ENCODE results near the gene NRAP.

NRAP gene

GRCh38 chr10:113691381-113691780, 27.5 kb upstream of the NRAP start:
- ATAC-seq = no peak
- Mint-ChIP-seq H3K4me3 (no peak overlapping the region), H3K27me3 (no peaks in the 10 kb centered on the region), H3K9me3 (peaks cover 26% of the 10 kb centered on the region), H3K36me3 (peaks cover 85% of the 10 kb centered on the region), H3K4me1 (peaks cover 31% of the 10 kb centered on the region), H3K27ac (no peak overlapping the region)

DNA sequence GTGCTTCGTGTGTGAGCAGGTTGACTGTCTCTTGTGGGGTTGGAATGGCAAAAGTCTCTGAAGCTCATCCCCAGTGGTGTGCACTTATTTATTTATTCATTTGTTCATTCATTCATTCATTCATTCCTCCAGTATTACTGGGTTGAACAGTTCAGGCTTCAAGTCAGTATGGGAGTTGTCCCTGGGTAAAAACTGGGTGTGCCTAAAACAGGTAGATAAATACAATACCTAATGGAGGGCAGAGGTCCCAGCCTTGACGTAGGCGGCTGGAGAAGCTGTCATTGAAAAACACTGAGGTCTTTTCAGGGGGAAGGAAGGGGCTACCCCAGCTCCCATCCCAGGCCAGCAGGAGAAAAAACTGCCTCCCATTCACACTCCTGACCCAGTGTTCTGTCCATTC, 26.9 kb upstream of the NRAP start:
- H3K36me3 Mint-ChIP-seq = peaks cover 91% of the 10 kb centered on the region
- H3K27me3 Mint-ChIP-seq = no peaks in the 10 kb centered on the region
- no peak overlapping the region for H3K27ac Mint-ChIP-seq
- H3K4me1 Mint-ChIP-seq = peaks cover 32% of the 10 kb centered on the region
- ATAC-seq = no peak
- H3K9me3 Mint-ChIP-seq = peaks cover 27% of the 10 kb centered on the region
- no peak overlapping the region for H3K4me3 Mint-ChIP-seq

DNA sequence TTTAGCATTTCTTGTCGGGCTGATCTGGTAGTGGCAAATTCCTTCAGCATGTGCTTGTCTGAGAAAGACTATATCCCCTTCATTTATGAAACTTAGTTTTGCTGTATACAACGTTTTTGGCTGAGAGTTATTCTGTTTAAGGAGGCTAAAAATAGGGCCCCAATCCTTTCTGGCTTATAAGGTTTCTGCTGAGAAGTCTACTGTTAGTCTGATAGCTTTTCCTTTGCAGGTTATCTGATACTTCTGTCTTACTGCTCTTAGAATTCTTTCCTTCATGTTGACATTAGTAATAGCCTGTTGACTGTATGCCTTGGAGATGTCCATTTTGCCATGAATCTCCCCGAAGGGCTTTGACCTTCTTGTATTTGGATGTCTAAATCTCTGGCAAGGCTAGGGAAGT, 25.7 kb upstream of the NRAP start:
- Mint-ChIP-seq H3K27me3 (no peaks in the 10 kb centered on the region), H3K36me3 (peaks cover 94% of the 10 kb centered on the region), H3K27ac (no peak overlapping the region), H3K9me3 (peaks cover 35% of the 10 kb centered on the region), H3K4me1 (peaks cover 35% of the 10 kb centered on the region), H3K4me3 (no peak overlapping the region)
- no peak for ATAC-seq

- Mint-ChIP-seq H3K27ac (no peak overlapping the region), H3K36me3 (peaks cover 94% of the 10 kb centered on the region), H3K27me3 (no peaks in the 10 kb centered on the region), H3K4me3 (no peak overlapping the region), H3K4me1 (peaks cover 41% of the 10 kb centered on the region), H3K9me3 (peaks cover 35% of the 10 kb centered on the region)
- ATAC-seq = no peak
Measured at GRCh38 chr10:113689057-113689456, 25.2 kb upstream of the NRAP start.

- Mint-ChIP-seq H3K27ac (no peak overlapping the region), H3K4me1 (peaks cover 61% of the 10 kb centered on the region), H3K4me3 (no peak overlapping the region), H3K9me3 (peaks cover 29% of the 10 kb centered on the region), H3K36me3 (peaks cover 84% of the 10 kb centered on the region), H3K27me3 (no peaks in the 10 kb centered on the region)
- ATAC-seq = no peak
Measured at GRCh38 chr10:113687037-113687436, 23.2 kb upstream of the NRAP start.

- Mint-ChIP-seq H3K27me3 (no peaks in the 10 kb centered on the region), H3K27ac (no peak overlapping the region), H3K4me3 (no peak overlapping the region), H3K9me3 (peaks cover 29% of the 10 kb centered on the region), H3K4me1 (peaks cover 71% of the 10 kb centered on the region), H3K36me3 (peaks cover 75% of the 10 kb centered on the region)
- ATAC-seq = no peak
Measured at GRCh38 chr10:113686028-113686427, 22.2 kb upstream of the NRAP start.

GRCh38 chr10:113683300-113683699, 19.5 kb upstream of the NRAP start:
- Mint-ChIP-seq H3K9me3 (peaks cover 22% of the 10 kb centered on the region), H3K4me3 (peak overlapping the region; percentile 25), H3K27me3 (no peaks in the 10 kb centered on the region), H3K4me1 (peaks cover 79% of the 10 kb centered on the region), H3K27ac (peak overlapping the region; percentile 95), H3K36me3 (peaks cover 50% of the 10 kb centered on the region)
- ATAC-seq = no peak

GRCh38 chr10:113681533-113682470, 18.0 kb upstream of the NRAP start:
- H3K27me3 Mint-ChIP-seq = no peaks in the 10 kb centered on the region
- peak overlapping the region; percentile 95 for H3K27ac Mint-ChIP-seq
- H3K4me3 Mint-ChIP-seq = peak overlapping the region; percentile 87
- ATAC-seq = peak; percentile 76
- H3K9me3 Mint-ChIP-seq = peaks cover 13% of the 10 kb centered on the region
- peaks cover 35% of the 10 kb centered on the region for H3K36me3 Mint-ChIP-seq
- H3K4me1 Mint-ChIP-seq = peaks cover 73% of the 10 kb centered on the region

GRCh38 chr10:113680190-113681111, 16.6 kb upstream of the NRAP start:
- ATAC-seq = peak; percentile 77
- Mint-ChIP-seq H3K36me3 (peaks cover 24% of the 10 kb centered on the region), H3K27me3 (no peaks in the 10 kb centered on the region), H3K4me3 (peak overlapping the region; percentile 87), H3K4me1 (peaks cover 64% of the 10 kb centered on the region), H3K27ac (peak overlapping the region; percentile 95), H3K9me3 (peaks cover 8% of the 10 kb centered on the region)

- H3K4me1 Mint-ChIP-seq = peaks cover 56% of the 10 kb centered on the region
- ATAC-seq = peak; percentile 87
- H3K4me3 Mint-ChIP-seq = peak within 1 kb of the TSS; percentile 87
- peaks cover 16% of the 10 kb centered on the region for H3K36me3 Mint-ChIP-seq
- peak within 1 kb of the TSS; percentile 95 for H3K27ac Mint-ChIP-seq
- H3K27me3 Mint-ChIP-seq = no peaks in the 10 kb centered on the region
- peaks cover 4% of the 10 kb centered on the region for H3K9me3 Mint-ChIP-seq
Measured at GRCh38 chr10:113679463-113680189, 15.8 kb upstream of the NRAP start, which contains the start of gene CASP7. CASP7 (plus strand) TSS chr10:113679912; CDS start chr10:113697494, 17,582 bp downstream.

- Mint-ChIP-seq H3K4me1 (peaks cover 4% of the 10 kb centered on the region), H3K4me3 (no peak overlapping the region), H3K9me3 (peaks cover 3% of the 10 kb centered on the region), H3K27ac (no peak overlapping the region), H3K36me3 (no peaks in the 10 kb centered on the region), H3K27me3 (peaks cover 48% of the 10 kb centered on the region)
- no peak for ATAC-seq
Measured at GRCh38 chr10:113666682-113667252, 2.9 kb upstream of the NRAP start.

GRCh38 chr10:113665806-113666354, 2.0 kb upstream of the NRAP start:
- H3K27me3 Mint-ChIP-seq = peaks cover 39% of the 10 kb centered on the region
- ATAC-seq = no peak
- H3K27ac Mint-ChIP-seq = no peak overlapping the region
- no peaks in the 10 kb centered on the region for H3K9me3 Mint-ChIP-seq
- H3K36me3 Mint-ChIP-seq = no peaks in the 10 kb centered on the region
- peaks cover 4% of the 10 kb centered on the region for H3K4me1 Mint-ChIP-seq
- no peak overlapping the region for H3K4me3 Mint-ChIP-seq

DNA sequence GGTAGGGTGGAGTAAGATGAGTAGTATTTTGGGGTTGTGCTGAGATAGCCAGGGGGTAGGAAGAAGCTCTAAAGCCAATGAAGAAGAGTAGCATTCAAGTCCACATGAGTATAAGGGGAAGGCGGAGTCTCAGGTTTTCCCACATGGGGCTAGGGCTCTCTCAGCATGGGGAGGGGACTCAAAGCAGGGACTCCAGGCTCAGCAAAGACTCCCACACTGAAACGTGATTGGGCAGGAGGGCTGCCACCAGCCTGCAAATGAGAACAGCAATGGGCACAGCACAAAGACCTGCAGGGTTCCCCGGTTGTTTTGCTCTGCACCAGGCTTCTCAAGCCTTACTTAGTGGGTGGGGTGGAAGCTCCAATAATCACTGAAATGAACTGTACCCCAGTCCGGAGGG, 1.5 kb upstream of the NRAP start:
- H3K36me3 Mint-ChIP-seq = no peaks in the 10 kb centered on the region
- H3K4me3 Mint-ChIP-seq = no peak overlapping the region
- H3K27ac Mint-ChIP-seq = no peak overlapping the region
- ATAC-seq = no peak
- no peaks in the 10 kb centered on the region for H3K9me3 Mint-ChIP-seq
- H3K27me3 Mint-ChIP-seq = peaks cover 34% of the 10 kb centered on the region
- peaks cover 4% of the 10 kb centered on the region for H3K4me1 Mint-ChIP-seq

DNA sequence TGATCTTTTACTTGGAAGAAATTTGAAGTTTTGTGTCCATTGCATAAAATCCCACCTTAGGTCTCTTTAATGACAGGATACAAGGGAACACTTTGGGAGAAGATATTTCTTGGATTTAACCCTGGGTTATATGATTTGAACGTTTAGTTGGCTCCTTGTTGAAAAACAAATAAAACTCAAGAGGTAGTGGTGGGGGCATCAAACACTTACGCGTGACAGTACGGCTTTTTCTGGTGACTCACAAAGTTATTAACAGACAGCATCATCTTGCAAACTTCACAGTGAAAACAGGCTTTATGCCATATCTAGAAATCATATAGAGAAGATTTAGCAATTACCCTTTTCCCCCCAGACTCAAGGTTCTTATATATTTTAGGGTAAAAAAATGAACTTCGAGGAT, 699 bp downstream of the NRAP start:
- no peaks in the 10 kb centered on the region for H3K9me3 Mint-ChIP-seq
- H3K27me3 Mint-ChIP-seq = peaks cover 28% of the 10 kb centered on the region
- no peak overlapping the region for H3K4me3 Mint-ChIP-seq
- H3K36me3 Mint-ChIP-seq = no peaks in the 10 kb centered on the region
- peaks cover 4% of the 10 kb centered on the region for H3K4me1 Mint-ChIP-seq
- ATAC-seq = no peak
- H3K27ac Mint-ChIP-seq = no peak overlapping the region
